ENCODE measurements around the gene NEU2.

NEU2 gene

GRCh38 chr2:233075966-233076339 lies 43.5 kb downstream of the NEU2 start:
- TF ChIP-seq SP1 (IDR thresholded peaks at IDR 0.05) (no peak), TARDBP (IDR thresholded peaks at IDR 0.05) (no peak), ELF4 (IDR thresholded peaks at IDR 0.05) (no peak), PKNOX1 (IDR thresholded peaks at IDR 0.05) (no peak), BHLHE40 (IDR thresholded peaks at IDR 0.05; ENCODE audit: borderline replicate concordance) (no peak), NFRKB (IDR thresholded peaks at IDR 0.05) (no peak), LEF1 (IDR thresholded peaks at IDR 0.05; ENCODE audit: borderline replicate concordance) (no peak), CTBP1 (IDR thresholded peaks at IDR 0.05; ENCODE audit: borderline replicate concordance) (no peak), FOXM1 (IDR thresholded peaks at IDR 0.05; ENCODE audit: borderline replicate concordance) (no peak), HDGF (IDR thresholded peaks at IDR 0.05; ENCODE audit: borderline replicate concordance) (no peak), L3MBTL2 (conservative IDR thresholded peaks at IDR 0.05) (no peak), FOXK2 (IDR thresholded peaks at IDR 0.05) (no peak), SUZ12 (IDR thresholded peaks at IDR 0.05) (no peak), FOXA1 (IDR thresholded peaks at IDR 0.05) (no peak), ARNT (IDR thresholded peaks at IDR 0.05) (no peak), ZNF384 (IDR thresholded peaks at IDR 0.05) (no peak)
- ChIA-PET POLR2A (no interaction called here), CTCF (interaction anchor here (0.6 kb wide), 1 partner anchor 778 kb away, joined by 4 read pairs; the partner anchor contains the start of gene HJURP)
- DNase-seq (ENCODE audit: extremely low spot score) = no peak

- CTCF ChIA-PET = no interaction called here
- TF ChIP-seq FOXM1 (IDR thresholded peaks at IDR 0.05; ENCODE audit: borderline replicate concordance) (no peak), SP1 (IDR thresholded peaks at IDR 0.05) (no peak), HDGF (IDR thresholded peaks at IDR 0.05; ENCODE audit: borderline replicate concordance) (no peak), FOXK2 (IDR thresholded peaks at IDR 0.05) (no peak), CTBP1 (IDR thresholded peaks at IDR 0.05; ENCODE audit: borderline replicate concordance) (no peak), PKNOX1 (IDR thresholded peaks at IDR 0.05) (peak; percentile 7; the same call in 1 of the 2 replicates), BHLHE40 (IDR thresholded peaks at IDR 0.05; ENCODE audit: borderline replicate concordance) (no peak)
- POLR2A ChIA-PET = no interaction called here
- no peak for DNase-seq (ENCODE audit: extremely low spot score)
Observed at GRCh38 chr2:233076749-233077148, 44.3 kb downstream of the NEU2 start.

GRCh38 chr2:233079473-233079877 lies 47.0 kb downstream of the NEU2 start:
- ChIA-PET CTCF (no interaction called here), POLR2A (no interaction called here)
- DNase-seq (ENCODE audit: extremely low spot score) = no peak
- no peak for TF ChIP-seq FOXM1 (IDR thresholded peaks at IDR 0.05; ENCODE audit: borderline replicate concordance)
- no peak for TF ChIP-seq SP1 (IDR thresholded peaks at IDR 0.05)
- no peak for TF ChIP-seq HDGF (IDR thresholded peaks at IDR 0.05; ENCODE audit: borderline replicate concordance)
- no peak for TF ChIP-seq FOXA1 (IDR thresholded peaks at IDR 0.05)
- no peak for TF ChIP-seq LEF1 (IDR thresholded peaks at IDR 0.05; ENCODE audit: borderline replicate concordance)
- no peak for TF ChIP-seq TARDBP (IDR thresholded peaks at IDR 0.05)
- TF ChIP-seq ZNF384 (IDR thresholded peaks at IDR 0.05) = no peak

GRCh38 chr2:233079953-233080835 lies 47.7 kb downstream of the NEU2 start:
- TF ChIP-seq FOXA1 (IDR thresholded peaks at IDR 0.05) (no peak), SUZ12 (IDR thresholded peaks at IDR 0.05) (no peak), PKNOX1 (IDR thresholded peaks at IDR 0.05) (no peak), SP1 (IDR thresholded peaks at IDR 0.05) (no peak), TARDBP (IDR thresholded peaks at IDR 0.05) (no peak), FOXM1 (IDR thresholded peaks at IDR 0.05; ENCODE audit: borderline replicate concordance) (no peak), BHLHE40 (IDR thresholded peaks at IDR 0.05; ENCODE audit: borderline replicate concordance) (no peak), L3MBTL2 (conservative IDR thresholded peaks at IDR 0.05) (no peak), CTBP1 (IDR thresholded peaks at IDR 0.05; ENCODE audit: borderline replicate concordance) (no peak), NFRKB (IDR thresholded peaks at IDR 0.05) (no peak)
- no peak for DNase-seq (ENCODE audit: extremely low spot score)
- POLR2A ChIA-PET = no interaction called here
- CTCF ChIA-PET = interaction anchor here (1.4 kb wide), 1 partner anchor 26 kb away, joined by 4 read pairs; no protein-coding TSS in a partner anchor

GRCh38 chr2:233080836-233081229 lies 48.4 kb downstream of the NEU2 start:
- ChIA-PET POLR2A (no interaction called here), CTCF (interaction anchor here (1.4 kb wide), 1 partner anchor 26 kb away, joined by 4 read pairs; no protein-coding TSS in a partner anchor)
- DNase-seq (ENCODE audit: extremely low spot score) = no peak
- no peak for TF ChIP-seq ARNT (IDR thresholded peaks at IDR 0.05)

GRCh38 chr2:233081232-233081730 lies 48.8 kb downstream of the NEU2 start:
- ChIA-PET POLR2A (no interaction called here), CTCF (interaction anchor here (1.4 kb wide), 1 partner anchor 27 kb away, joined by 4 read pairs; no protein-coding TSS in a partner anchor)
- DNase-seq (ENCODE audit: extremely low spot score) = no peak
- TF ChIP-seq BHLHE40 (IDR thresholded peaks at IDR 0.05; ENCODE audit: borderline replicate concordance) (no peak), PKNOX1 (IDR thresholded peaks at IDR 0.05) (no peak), FOXK2 (IDR thresholded peaks at IDR 0.05) (no peak), ARNT (IDR thresholded peaks at IDR 0.05) (no peak), HDGF (IDR thresholded peaks at IDR 0.05; ENCODE audit: borderline replicate concordance) (no peak), NFRKB (IDR thresholded peaks at IDR 0.05) (no peak), FOXM1 (IDR thresholded peaks at IDR 0.05; ENCODE audit: borderline replicate concordance) (no peak), ELF4 (IDR thresholded peaks at IDR 0.05) (no peak), SUZ12 (IDR thresholded peaks at IDR 0.05) (no peak), SP1 (IDR thresholded peaks at IDR 0.05) (no peak)

Measured in HEK293T (cell line).